Neural cell (in vitro differentiated cells): ENCODE data around the gene RIMS4. TPM values are rescaled to one million over a fixed set of nuclear protein-coding genes. Genes with fewer than 3 reads are reported as not detected.

Experiments
- H2AFZ ChIP-seq: fragments of 200-600, 300-800 bp; sonication (generic), shearing (Covaris generic); 2 replicates; pipeline ENCODE4 v1.6.0; 2014; ENCODE audit warnings: low read depth, mild to moderate bottlenecking, antibody characterized with exemption, low read length, moderate library complexity
- H3F3A ChIP-seq: fragments of 200-600 bp; shearing (Covaris generic); 2 replicates; pipeline ENCODE4 v1.6.1; 2016; ENCODE audit warnings: mild to moderate bottlenecking, moderate library complexity, mixed read lengths, antibody characterized with exemption, low read length; ENCODE audit not compliant: insufficient read depth, poor library complexity, severe bottlenecking
- H3K27ac ChIP-seq: fragments of 200-600, 300-800 bp; sonication (generic), shearing (Covaris generic); 2 replicates; pipeline ENCODE4 v1.5.1; 2014; ENCODE audit warnings: mild to moderate bottlenecking, low read length, moderate library complexity
- H3K27me3 ChIP-seq: fragments of 300-800, 200-600 bp; sonication (generic), shearing (Covaris generic); 2 replicates; pipeline ENCODE4 v1.6.0; 2014; ENCODE audit warnings: mild to moderate bottlenecking, low read depth, low read length, moderate library complexity; ENCODE audit not compliant: insufficient read depth
- H3K36me3 ChIP-seq: fragments of 300-800, 200-600 bp; sonication (generic), shearing (Covaris generic); 2 replicates; pipeline ENCODE4 v1.5.1; 2014; ENCODE audit warnings: mild to moderate bottlenecking, antibody characterized with exemption, low read length, moderate library complexity; ENCODE audit not compliant: insufficient read depth
- H3K4me2 ChIP-seq: fragments of 300-800, 200-600 bp; sonication (generic), shearing (Covaris generic); 2 replicates; pipeline ENCODE4 v1.6.0; 2014; ENCODE audit warnings: mild to moderate bottlenecking, low read length
- H3K4me3 ChIP-seq: fragments of 300-800, 200-600 bp; sonication (generic), shearing (Covaris generic); 2 replicates; pipeline ENCODE4 v1.5.1; 2014; ENCODE audit warnings: mild to moderate bottlenecking, low read length, moderate library complexity
- H3K79me2 ChIP-seq: fragments of 200-600 bp; shearing (Covaris generic); replicated peaks from 2 replicates; pipeline ENCODE4 v1.6.0; 2014; ENCODE audit warnings: mild to moderate bottlenecking, low read length, moderate library complexity; ENCODE audit not compliant: insufficient read depth
- H3K9ac ChIP-seq: fragments of 300-800, 200-600 bp; sonication (generic), shearing (Covaris generic); 2 replicates; pipeline ENCODE4 v1.6.1; 2016; ENCODE audit warnings: mild to moderate bottlenecking, low read length, mixed read lengths
- H3K9me2 ChIP-seq: fragments of 200-600 bp; shearing (Covaris generic); 2 replicates; pipeline ENCODE4 v1.6.1; 2016; ENCODE audit warnings: mild to moderate bottlenecking, low read length, mixed read lengths; ENCODE audit not compliant: insufficient read depth
- H3K9me3 ChIP-seq: fragments of 200-600, 300-800 bp; sonication (generic), shearing (Covaris generic); 2 replicates; pipeline ENCODE4 v1.6.1; 2016; ENCODE audit warnings: mild to moderate bottlenecking, mixed run types, low read length, moderate library complexity, mixed read lengths
- H4K20me1 ChIP-seq: fragments of 200-600 bp; shearing (Covaris generic); 2 replicates; pipeline ENCODE4 v1.6.1; 2016; ENCODE audit warnings: mild to moderate bottlenecking, mixed run types; ENCODE audit not compliant: insufficient read depth
- EP300 ChIP-seq: fragments of 450-650 bp; conservative IDR thresholded peaks from 2 replicates; pipeline ENCODE4 v1.6.1; 2014; ENCODE audit warnings: antibody characterized with exemption, mild to moderate bottlenecking, moderate library complexity; ENCODE audit not compliant: poor library complexity, severe bottlenecking
- EZH2 ChIP-seq: fragments of 200-600, 300-800 bp; shearing (Covaris generic), sonication (generic); IDR thresholded peaks from 2 replicates; pipeline ENCODE4 v1.6.1; 2014; ENCODE audit warnings: antibody characterized with exemption, low read length, borderline replicate concordance, mild to moderate bottlenecking; ENCODE audit not compliant: insufficient read depth, poor library complexity, severe bottlenecking
- POLR2AphosphoS5 ChIP-seq: IDR thresholded peaks from 2 replicates; pipeline ENCODE4 v1.6.1; 2012
- RAD21 ChIP-seq: fragments of 450-650 bp; conservative IDR thresholded peaks from 2 replicates; pipeline ENCODE4 v1.6.1; 2014; ENCODE audit warnings: antibody characterized with exemption, mild to moderate bottlenecking, moderate library complexity
- REST ChIP-seq: IDR thresholded peaks from 2 replicates; pipeline ENCODE4 v1.6.1; 2012; ENCODE audit warnings: borderline replicate concordance
- SMC3 ChIP-seq: fragments of 450-650 bp; conservative IDR thresholded peaks from 2 replicates; pipeline ENCODE4 v1.6.1; 2014; ENCODE audit warnings: antibody characterized with exemption, mild to moderate bottlenecking, moderate library complexity; ENCODE audit not compliant: poor library complexity
- TAF1 ChIP-seq: IDR thresholded peaks from 2 replicates; pipeline ENCODE4 v1.6.1; 2012; ENCODE audit warnings: low read depth
- polyA plus RNA-seq: library from polyadenylated mRNA; depleted of rRNA; stranded (reverse); fragments of >200 nt; gene quantifications from 2 replicates; pipeline ENCODE4 v1.2.3, GENCODE V29; 2014
- TF ChIP-seq, protein P1 (sequence below): fragments of 450-650 bp; IDR thresholded peaks from 2 replicates; pipeline ENCODE4 v1.5.1; 2014; ENCODE audit warnings: antibody characterized with exemption, mild to moderate bottlenecking, moderate library complexity; ENCODE audit not compliant: poor library complexity, severe bottlenecking

RIMS4 gene
- polyA plus RNA-seq, 1 donor from 2014 or later: 40.6 TPM

GRCh38 chr20:44834693-44835092 is 24.3 kb upstream of the RIMS4 start:
- no peak overlapping the region for H3K27ac ChIP-seq
- H4K20me1 ChIP-seq: no peaks in the 10 kb centered on the region
- no peaks in the 10 kb centered on the region for H3K9me2 ChIP-seq
- no peak overlapping the region for H3K9ac ChIP-seq
- no peaks in the 10 kb centered on the region for H3K27me3 ChIP-seq
- no peak overlapping the region for H3K4me2 ChIP-seq
- TF ChIP-seq RAD21 (no peak), POLR2AphosphoS5 (no peak), EP300 (no peak), REST (no peak), EZH2 (no peak)
- TF ChIP-seq, protein P1, sequence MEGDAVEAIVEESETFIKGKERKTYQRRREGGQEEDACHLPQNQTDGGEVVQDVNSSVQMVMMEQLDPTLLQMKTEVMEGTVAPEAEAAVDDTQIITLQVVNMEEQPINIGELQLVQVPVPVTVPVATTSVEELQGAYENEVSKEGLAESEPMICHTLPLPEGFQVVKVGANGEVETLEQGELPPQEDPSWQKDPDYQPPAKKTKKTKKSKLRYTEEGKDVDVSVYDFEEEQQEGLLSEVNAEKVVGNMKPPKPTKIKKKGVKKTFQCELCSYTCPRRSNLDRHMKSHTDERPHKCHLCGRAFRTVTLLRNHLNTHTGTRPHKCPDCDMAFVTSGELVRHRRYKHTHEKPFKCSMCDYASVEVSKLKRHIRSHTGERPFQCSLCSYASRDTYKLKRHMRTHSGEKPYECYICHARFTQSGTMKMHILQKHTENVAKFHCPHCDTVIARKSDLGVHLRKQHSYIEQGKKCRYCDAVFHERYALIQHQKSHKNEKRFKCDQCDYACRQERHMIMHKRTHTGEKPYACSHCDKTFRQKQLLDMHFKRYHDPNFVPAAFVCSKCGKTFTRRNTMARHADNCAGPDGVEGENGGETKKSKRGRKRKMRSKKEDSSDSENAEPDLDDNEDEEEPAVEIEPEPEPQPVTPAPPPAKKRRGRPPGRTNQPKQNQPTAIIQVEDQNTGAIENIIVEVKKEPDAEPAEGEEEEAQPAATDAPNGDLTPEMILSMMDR: no peak
- H3K79me2 ChIP-seq: no peaks in the 10 kb centered on the region
- no peaks in the 10 kb centered on the region for H3F3A ChIP-seq
- H2AFZ ChIP-seq: no peak overlapping the region
- no peak overlapping the region for H3K4me3 ChIP-seq
- H3K9me3 ChIP-seq: no peaks in the 10 kb centered on the region
- no peaks in the 10 kb centered on the region for H3K36me3 ChIP-seq

DNA sequence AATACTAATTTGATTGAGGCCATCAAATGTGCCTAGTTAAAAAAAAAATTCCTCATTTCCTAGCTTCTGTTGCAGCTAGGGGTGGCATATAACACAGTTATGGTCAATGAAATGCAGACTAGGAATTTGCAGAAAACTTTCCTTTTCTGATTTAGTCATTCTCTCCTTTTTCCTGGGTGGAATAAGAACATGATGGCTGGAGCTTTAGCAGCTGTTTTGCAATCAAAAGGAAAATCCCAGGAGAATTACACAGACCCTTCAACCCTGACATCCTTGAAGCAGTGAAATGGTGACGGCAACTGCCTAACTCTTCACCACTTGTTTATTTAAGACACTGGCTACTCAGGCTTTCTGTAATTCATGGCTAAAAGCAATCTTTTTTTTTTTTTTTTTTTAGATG is 23.1 kb upstream of the RIMS4 start:
- Histone ChIP-seq H3K27ac (peak overlapping the region; percentile 88), H3K79me2 (no peaks in the 10 kb centered on the region), H3K9ac (peak overlapping the region; percentile 52), H3K9me2 (no peaks in the 10 kb centered on the region), H3K36me3 (no peaks in the 10 kb centered on the region), H3K4me2 (no peak overlapping the region), H2AFZ (no peak overlapping the region), H3K27me3 (no peaks in the 10 kb centered on the region), H4K20me1 (no peaks in the 10 kb centered on the region), H3K4me3 (no peak overlapping the region), H3K9me3 (no peaks in the 10 kb centered on the region), H3F3A (no peaks in the 10 kb centered on the region)
- TF ChIP-seq SMC3 (no peak), EZH2 (no peak), POLR2AphosphoS5 (no peak), REST (no peak), RAD21 (no peak), TAF1 (no peak), EP300 (no peak)
- TF ChIP-seq, protein P1: no peak
